ENCODE measurements around the gene KHDRBS2.
"Not testable (repeated sequence)": the region's sequence is repeated elsewhere in the genome, so short reads cannot be mapped to it uniquely, and the experiment has no call there.

KHDRBS2 gene

DNA sequence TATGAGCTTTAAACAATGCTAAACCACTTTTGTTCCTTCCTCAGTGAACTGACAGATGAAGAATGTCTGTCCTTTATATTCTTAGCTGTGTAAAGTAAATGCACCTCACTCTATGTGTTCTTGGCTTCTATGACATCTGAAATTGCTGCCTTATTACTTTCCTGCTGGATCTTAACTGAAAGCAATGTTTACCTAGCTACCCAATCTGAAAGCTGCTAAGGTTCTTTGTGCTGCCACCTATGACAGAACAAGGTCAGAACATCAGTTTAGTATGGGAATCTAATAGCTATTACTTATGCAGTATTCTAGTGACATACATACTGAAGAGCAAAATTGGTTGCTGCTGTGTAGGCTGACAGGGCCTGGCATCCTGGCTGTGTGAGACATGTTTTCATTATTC lies 444.1 kb downstream of the KHDRBS2 start:
- no peak for DNase-seq

DNA sequence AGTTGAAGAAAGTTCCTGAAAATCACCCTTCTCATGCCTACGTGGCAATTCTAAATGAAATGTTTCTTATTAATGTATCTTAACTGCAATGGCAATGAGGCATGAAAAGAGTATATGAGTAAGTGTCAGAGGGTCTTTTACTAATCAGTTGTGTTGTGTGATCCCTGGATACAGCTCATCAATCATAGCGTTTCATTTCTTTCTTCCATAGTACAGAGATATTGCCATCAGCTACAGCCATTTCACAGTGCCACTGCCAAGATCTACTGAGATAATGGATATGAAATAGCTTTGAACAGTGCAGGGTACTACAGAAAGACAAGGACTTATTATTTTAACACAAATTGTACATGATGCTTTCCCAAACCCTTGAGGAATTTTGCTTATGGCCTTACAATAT lies 450.8 kb downstream of the KHDRBS2 start:
- no peak for DNase-seq

DNA sequence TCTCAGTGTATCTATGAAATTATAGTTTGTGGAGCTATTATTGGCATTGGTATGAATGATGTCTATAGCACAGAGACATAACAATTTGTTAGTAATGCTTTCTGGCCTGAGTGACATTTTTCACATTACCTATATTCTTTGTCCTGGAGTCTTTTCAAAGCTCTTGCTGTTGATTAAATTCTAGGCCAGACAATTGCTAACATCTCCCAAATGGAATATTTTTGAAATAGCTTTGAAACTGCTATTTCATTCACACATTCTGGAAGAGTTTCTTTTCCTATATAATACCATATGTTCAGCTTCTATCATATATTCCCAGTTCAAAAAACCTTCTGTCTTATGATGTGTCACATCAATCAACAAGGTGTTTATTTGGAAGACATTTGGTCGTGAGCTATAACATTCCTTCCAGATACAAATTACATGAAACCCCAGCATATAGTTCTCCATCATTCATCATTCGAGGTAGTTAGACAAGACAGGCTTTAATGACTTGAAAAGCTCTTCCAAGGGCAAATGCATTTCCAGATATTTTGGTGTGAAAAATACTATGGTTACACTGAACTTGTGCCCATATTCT lies 452.8 kb downstream of the KHDRBS2 start:
- DNase-seq = no peak

DNA sequence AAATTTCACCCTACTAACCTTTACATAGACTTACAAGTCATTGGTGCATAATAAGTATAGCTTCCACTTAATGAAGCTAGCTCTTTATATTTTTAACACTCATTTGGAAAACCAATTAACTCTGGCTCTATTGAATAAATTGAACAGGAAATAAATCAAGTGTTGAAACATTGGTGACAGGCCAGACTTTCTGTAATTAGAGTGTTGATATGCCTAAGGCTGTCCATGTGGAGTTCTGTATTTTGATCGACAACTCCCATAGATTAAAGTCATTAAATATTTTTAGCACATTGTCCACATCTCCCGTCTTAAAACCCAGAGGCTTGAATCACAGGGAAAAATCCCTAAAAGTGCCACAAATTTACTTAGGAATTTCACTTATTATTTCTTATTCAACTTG lies 468.3 kb downstream of the KHDRBS2 start:
- DNase-seq = no peak

DNA sequence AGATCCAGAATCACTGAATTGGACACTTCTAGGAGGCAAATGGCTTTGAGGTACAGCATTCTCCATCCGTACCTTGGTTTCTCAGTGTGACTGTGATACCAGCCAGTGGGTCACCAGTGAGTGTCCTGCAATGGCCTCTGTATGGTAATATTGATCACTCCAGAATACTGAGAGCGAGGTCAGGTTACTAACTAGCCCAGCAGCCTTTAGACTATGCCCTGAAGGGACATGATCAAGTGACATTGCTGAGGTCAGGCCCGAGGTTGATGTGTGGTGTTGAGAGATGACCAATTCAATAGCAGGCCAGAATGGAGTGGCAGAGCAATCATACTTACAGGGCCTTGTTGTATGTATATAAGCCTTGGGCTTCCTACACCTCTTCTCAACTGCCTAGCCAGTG lies 476.0 kb downstream of the KHDRBS2 start:
- DNase-seq = no peak

DNA sequence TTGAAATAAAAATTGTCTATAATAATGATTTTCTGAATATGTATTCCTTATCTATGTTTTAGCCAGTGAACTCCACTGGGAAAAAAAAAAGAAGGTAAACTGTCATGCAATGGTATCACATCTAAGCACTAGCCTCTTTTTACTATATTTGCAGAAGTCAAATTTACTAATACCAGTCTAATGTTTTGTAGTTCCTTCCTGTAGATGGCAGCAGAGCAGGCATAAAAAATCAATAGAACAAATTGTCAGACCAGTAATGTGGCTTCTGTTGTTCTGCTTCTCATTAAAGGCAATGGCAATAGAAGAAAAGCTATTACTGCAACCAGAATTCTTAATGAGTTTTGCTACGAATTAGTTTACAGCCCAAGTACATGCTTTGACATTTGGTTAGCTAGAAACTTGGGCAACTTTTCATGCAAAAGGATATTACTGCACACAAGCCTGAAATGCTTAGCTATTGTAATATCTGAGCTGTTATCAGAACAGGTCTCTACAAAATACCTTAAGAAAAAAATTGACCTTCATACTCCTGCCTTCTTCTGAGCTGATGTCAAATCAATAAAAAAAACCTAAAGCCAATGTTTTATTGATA lies 476.9 kb downstream of the KHDRBS2 start:
- DNase-seq = peak; percentile 77

DNA sequence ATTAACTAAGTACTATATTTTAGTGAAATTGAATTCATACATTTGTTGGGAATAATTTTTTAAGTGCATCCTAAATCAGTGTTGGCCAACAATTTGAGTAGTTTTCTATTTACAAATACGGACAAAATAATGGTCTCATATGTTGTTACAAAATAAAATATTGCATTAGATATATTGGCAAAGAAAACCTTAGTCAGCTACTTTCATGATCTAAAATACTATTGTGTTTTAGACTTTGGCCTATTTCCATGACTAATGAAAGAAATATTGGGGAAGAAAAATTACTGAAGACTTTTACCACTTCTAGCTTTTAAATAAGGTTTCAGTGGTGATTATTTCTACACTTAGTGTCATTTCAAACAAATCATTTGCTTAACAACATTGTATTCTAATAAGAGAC lies 498.0 kb downstream of the KHDRBS2 start:
- no peak for DNase-seq

DNA sequence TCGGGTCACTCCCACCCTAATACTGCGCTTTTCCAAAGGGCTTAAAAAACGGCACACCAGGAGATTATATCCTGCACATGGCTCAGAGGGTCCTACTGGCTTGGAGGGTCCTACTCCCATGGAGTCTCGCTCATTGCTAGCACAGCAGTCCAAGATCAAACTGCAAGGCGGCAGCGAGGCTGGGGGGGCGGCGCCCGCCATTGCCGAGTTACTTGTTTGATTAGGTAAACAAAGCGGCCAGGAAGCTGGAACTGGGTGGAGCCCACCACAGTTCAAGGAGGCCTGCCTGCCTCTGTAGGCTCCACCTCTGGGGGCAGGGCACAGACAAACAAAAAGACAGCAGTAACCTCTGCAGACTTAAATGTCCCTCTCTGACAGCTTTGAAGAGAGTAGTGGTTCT lies 516.6 kb downstream of the KHDRBS2 start:
- DNase-seq = not testable (repeated sequence)

DNA sequence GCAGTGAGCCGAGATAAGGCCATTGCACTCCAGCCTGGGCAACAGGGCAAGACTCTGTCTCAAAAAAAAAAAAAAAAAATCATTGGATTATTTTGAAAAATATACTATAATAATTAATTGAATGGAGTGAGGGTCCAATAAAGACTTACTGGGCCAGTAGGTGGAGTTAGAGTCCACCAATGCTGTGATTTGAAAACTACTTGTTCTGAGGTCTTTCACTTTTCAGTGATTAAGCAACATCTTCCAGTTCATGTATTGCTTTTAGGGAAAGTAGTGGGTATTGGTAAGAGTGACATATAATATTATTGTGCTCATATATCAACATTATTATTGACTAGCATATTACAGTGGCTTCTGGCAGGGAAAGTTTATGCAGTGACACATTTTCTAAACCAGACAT lies 530.3 kb downstream of the KHDRBS2 start:
- no peak for DNase-seq

DNA sequence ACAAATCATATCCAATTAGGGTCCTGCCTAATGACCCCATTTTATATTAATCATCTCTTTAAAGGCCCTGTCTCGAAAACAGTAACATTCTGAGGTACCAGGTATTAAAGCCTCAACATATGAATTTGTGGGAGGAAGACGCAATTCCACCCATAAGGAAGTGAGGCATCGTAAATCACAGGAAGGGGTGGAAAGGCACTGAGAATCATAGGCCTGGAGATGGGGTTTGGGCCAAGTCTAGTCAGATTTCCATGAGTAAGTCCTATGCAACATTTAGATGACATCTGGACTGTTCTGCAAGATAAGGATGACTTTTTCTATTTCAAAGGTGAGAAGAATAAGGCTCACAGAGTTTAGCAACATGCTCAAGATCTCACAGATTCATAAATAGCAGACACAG lies 534.0 kb downstream of the KHDRBS2 start:
- no peak for DNase-seq

DNA sequence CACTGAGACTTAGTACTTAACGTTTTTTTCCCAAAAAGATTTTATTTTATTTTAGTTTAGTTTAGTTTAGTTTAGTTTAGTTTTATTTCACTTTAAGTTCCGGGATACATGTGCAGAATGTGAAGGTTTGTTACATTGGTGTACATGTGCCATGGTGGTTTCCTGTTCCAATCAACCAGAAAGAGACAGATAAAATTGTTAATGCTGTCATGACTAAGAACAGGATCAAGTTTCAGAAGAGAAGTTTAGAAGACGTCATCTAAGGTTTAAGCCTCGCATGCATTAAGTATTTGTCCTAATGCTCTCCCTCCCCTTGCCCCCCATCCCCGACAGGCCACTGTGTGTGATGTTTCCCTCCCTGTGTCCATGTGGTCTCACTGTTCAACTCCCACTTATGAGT lies 540.0 kb downstream of the KHDRBS2 start:
- DNase-seq = no peak

DNA sequence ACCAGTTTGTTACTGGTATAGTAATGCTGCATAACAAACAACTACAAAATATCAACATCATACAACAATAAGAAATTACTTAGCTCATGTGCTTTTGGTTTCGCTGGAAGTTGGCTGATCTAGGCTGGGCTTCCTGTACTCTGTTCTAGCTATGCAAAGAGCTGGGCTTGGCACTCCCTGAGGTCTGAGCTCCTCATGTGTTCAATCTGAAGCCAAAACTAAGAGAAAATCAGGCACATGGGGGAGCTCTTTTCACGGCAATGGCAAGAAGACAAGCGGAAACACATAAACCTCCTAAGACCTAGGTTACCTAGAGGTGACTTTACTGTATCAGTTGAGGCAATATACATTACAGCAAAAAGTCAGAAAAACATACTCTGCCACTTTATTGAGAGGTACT lies 574.2 kb downstream of the KHDRBS2 start:
- peak; percentile 3 for DNase-seq

DNA sequence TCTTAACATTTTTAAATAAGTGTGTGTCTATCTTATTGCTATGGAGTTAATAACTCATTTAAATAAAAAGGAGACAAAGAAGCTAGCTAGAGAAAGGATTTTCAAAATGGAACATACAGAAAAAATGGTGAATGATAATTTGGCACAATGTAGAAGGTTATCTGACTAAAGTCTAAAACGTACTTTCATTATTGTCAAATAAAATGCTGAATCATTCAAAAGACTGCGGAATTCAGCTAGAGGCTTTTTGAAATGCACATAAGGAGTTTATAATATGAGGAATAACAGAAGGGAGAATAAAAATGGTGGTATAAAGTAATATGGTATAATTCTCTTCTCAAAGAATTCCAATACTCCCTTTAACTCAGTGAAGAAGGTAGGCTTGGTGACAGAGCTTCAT lies 597.9 kb downstream of the KHDRBS2 start:
- no peak for DNase-seq

DNA sequence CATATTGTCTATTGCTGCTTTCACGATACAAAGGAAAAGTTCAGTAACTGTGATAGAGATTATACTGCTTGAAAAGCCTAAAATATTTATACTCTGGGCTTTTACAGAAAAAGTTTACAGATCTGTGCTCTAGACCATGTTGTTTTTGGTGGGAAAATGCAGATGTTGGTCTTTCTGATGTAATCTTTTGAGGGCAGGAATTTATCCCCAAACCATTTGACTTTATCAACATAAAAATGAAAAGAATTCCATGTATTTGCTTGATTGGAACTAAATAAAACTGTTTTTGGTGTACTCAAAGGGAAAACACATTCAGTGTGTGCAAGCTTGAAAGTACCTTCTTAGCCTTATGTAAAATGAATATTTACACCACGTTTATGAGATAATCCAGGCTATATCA lies 603.5 kb downstream of the KHDRBS2 start:
- no peak for DNase-seq

DNA sequence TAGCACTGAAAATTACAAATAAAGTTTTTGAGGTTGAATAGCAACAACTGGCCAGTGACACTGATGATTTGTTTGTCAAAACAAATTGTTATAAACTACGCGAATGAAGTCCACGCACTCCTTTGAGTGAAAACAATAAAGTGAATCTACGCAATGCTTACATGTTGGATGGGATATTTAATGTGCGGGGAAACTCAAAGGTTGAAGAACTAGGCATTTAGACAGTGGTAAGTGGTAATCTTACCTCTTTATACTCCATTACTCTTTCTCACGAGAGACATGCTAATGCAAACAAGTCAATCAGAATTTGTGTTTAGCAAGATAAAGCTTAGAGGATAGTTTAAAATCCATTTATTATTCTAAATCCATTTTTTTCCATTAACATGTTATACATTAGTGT lies 606.4 kb downstream of the KHDRBS2 start:
- DNase-seq = no peak

DNA sequence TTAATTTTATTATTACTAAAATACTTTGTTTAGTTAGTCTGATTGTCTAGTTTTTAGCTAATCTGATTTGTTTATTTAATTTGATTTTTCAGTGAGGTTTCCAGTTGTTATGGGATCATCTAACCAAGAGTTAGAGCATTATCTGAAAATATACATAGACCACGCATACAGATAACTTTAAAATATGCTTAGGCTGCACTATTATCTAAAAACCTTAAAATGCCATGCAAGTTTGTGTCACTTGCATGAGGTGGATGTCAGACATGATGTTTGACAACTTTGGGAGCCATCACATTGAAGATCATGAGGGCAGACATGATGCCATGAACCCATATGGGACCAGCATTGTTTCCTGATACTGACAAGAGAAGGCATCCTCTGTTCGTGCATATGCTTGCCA lies 610.3 kb downstream of the KHDRBS2 start:
- DNase-seq = no peak

DNA sequence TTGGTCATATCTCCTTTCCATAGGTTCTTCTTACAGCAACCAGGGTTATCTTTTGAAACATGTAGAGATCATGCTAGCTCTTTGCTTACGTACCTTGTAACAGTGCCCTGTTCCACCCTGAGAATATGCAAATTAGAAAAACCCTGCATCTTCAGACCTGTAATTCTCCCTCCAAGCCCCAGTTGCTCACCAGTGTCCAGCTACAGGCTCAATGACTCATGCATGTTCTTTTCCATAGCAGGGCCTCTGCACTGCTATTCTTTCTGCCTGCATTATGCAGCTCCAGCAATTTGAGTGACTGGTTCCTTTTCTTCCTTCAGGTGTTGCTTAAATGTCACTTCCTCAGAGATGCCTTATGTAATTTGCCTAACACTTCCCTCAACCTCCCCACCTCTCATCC lies 636.2 kb downstream of the KHDRBS2 start:
- no peak for DNase-seq

DNA sequence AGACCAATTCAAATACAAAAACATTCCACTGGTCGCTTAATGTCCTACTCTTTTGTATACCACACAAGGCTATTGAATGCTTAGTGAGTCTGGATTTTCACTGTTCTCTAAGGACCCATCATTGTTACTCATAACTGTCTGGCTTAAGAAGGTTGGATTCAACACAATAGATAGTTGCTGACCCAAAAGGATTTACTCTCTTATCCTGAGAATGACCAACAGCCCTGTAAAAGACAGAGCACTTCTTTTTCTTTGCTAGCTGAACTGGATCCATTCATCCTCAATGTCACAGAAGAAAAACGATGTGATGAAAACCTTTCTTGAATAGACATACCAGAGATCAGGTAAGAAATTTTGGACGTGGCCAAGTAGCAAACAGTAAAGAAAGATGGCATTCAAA lies 645.6 kb downstream of the KHDRBS2 start:
- no peak for DNase-seq

Measured in DMS53 (cell line).